GM23248 (cell line): ENCODE data around the gene LLGL2.

Experiments used
- EZH2 ChIP-seq: fragments of 200-600 bp; sonication (generic); IDR thresholded peaks from 2 replicates; pipeline ENCODE4 v1.6.1; 2018; ENCODE audit warnings: antibody characterized with exemption, mild to moderate bottlenecking; ENCODE audit not compliant: insufficient read depth, poor library complexity, severe bottlenecking
- EZH2phosphoT487 ChIP-seq: fragments of 200-600 bp; sonication (generic); IDR thresholded peaks from 2 replicates; pipeline ENCODE4 v1.6.1; 2018; ENCODE audit warnings: antibody characterized with exemption, moderate library complexity, mild to moderate bottlenecking, low read depth; ENCODE audit not compliant: insufficient read depth

GRCh38 chr17:75550139-75550465 lies 24.6 kb downstream of the LLGL2 start:
- TF ChIP-seq EZH2 (no peak), EZH2phosphoT487 (no peak)
